HepG2 (cell line): ENCODE data around the gene RAB8A.

Experiments used
- POLR2A ChIP-seq, 2 experiments: IDR thresholded peaks; 2 replicates each; pipeline ENCODE4 v1.6.1; 2011; ENCODE audit warnings: low read depth in 2 of 2, low read length in 2 of 2, mild to moderate bottlenecking in 1 of 2, moderate library complexity in 1 of 2; ENCODE audit not compliant: insufficient read depth in 1 of 2
- SMC3 ChIP-seq: IDR thresholded peaks from 2 replicates; pipeline ENCODE4 v1.6.1; 2011; ENCODE audit warnings: low read length, improper control_type of control experiment
- XRCC5 ChIP-seq: fragments of 200-400 bp; formaldehyde crosslinking; optimal IDR thresholded peaks from 2 replicates; pipeline ENCODE3; 2017; ENCODE audit warnings: mild to moderate bottlenecking, low read length
- ZBTB43 ChIP-seq: sonication (generic); formaldehyde crosslinking; conservative IDR thresholded peaks from 2 replicates; pipeline ENCODE4 v1.4.0; 2020; ENCODE audit warnings: missing genetic modification reagents
- TF ChIP-seq, protein P1 (sequence below): sonication (generic); formaldehyde crosslinking; IDR thresholded peaks from 2 replicates; pipeline ENCODE4 v1.4.0; 2020; ENCODE audit warnings: mild to moderate bottlenecking, missing genetic modification reagents
- TF ChIP-seq, protein P2 (sequence below): IDR thresholded peaks from 2 replicates; pipeline ENCODE4 v1.6.1; 2016; ENCODE audit warnings: low read depth, control low read depth

DNA sequence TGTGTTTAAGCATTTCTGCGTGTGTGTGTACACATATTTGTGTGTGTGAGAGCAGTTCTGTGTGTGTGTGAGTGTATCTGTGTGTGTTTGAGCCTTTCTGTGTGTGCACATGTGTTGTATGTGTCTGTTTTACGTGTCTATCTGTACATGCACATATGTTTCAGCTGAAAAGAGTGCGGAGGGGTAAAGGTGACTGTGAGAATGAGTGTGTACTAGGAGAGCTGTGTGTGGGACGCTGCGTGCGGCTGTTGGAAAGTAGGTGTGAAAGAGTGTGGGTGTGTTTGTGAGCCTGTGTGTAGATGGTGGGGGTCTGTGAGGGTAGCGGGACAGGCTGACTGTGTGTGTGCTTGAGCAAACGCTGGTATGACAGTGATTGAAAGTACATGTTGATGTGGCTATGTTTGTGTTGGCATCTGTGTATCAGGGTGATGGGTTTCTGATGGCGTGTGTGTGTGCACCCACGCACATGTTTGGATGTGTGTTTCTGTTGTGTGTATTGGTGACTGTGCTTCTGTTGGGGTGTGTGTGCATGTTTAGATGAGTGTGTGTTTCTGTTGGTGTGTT is 42.9 kb upstream of the RAB8A start:
- TF ChIP-seq XRCC5 (no peak), SMC3 (no peak), POLR2A (IDR thresholded peaks at IDR 0.05; ENCODE audit: insufficient read depth in 1 of 2, low read depth in 2 of 2, low read length in 2 of 2) (no peak), ZBTB43 (no peak)
- TF ChIP-seq, protein P1, sequence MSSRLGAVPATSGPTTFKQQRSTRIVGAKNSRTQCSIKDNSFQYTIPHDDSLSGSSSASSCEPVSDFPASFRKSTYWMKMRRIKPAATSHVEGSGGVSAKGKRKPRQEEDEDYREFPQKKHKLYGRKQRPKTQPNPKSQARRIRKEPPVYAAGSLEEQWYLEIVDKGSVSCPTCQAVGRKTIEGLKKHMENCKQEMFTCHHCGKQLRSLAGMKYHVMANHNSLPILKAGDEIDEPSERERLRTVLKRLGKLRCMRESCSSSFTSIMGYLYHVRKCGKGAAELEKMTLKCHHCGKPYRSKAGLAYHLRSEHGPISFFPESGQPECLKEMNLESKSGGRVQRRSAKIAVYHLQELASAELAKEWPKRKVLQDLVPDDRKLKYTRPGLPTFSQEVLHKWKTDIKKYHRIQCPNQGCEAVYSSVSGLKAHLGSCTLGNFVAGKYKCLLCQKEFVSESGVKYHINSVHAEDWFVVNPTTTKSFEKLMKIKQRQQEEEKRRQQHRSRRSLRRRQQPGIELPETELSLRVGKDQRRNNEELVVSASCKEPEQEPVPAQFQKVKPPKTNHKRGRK (CRISPR knock-in tag): no peak
- TF ChIP-seq, protein P2, sequence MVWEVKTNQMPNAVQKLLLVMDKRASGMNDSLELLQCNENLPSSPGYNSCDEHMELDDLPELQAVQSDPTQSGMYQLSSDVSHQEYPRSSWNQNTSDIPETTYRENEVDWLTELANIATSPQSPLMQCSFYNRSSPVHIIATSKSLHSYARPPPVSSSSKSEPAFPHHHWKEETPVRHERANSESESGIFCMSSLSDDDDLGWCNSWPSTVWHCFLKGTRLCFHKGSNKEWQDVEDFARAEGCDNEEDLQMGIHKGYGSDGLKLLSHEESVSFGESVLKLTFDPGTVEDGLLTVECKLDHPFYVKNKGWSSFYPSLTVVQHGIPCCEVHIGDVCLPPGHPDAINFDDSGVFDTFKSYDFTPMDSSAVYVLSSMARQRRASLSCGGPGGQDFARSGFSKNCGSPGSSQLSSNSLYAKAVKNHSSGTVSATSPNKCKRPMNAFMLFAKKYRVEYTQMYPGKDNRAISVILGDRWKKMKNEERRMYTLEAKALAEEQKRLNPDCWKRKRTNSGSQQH: no peak
